ENCODE results near the gene RPTOR.

The RPTOR gene

DNA sequence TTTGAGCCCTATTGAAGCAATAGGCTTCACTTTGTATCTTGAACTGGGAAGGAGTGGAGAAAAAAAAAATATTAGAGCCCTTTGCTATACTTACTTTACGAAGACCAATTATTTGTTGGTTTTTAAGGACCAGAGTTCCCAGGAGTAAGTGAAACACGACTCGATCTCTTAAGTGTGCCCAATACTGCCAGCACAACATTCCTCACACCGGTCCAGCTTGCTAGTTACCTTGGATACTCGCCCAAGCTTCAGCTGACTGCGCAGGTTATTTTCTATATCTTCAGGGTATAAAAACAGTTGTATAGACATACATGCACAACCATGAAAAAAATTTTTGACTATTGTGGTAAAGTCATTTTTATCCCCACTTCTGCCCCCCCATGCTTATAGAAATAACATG lies 72.1 kb downstream of the RPTOR start:
- ATAC-seq, result no peak

DNA sequence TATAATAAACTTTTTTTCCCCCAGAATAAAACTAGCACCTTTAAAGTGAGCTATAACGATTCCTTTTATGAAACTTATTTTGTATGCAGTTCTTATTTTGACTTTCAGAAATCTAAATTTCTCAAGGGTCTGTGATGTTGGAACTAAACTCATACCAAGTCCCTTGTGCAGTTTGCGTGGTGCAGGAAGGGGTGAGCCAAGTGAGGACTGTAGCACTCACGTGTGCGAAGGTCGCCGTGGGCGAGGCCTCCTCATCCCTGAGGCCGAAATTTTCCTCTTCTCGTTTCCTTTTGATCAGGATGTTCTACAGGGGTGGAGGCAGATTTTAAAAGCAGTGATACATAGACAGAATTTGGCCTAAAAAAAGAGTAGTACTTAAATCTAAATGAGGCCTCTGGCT lies 73.7 kb downstream of the RPTOR start:
- no peak for ATAC-seq

More for the DNA sequence above, 72.1 kb downstream of the RPTOR start:
- TF ChIP-seq ZC3H10 (CRISPR knock-in tag; IDR thresholded peaks at IDR 0.05), result no peak

DNA sequence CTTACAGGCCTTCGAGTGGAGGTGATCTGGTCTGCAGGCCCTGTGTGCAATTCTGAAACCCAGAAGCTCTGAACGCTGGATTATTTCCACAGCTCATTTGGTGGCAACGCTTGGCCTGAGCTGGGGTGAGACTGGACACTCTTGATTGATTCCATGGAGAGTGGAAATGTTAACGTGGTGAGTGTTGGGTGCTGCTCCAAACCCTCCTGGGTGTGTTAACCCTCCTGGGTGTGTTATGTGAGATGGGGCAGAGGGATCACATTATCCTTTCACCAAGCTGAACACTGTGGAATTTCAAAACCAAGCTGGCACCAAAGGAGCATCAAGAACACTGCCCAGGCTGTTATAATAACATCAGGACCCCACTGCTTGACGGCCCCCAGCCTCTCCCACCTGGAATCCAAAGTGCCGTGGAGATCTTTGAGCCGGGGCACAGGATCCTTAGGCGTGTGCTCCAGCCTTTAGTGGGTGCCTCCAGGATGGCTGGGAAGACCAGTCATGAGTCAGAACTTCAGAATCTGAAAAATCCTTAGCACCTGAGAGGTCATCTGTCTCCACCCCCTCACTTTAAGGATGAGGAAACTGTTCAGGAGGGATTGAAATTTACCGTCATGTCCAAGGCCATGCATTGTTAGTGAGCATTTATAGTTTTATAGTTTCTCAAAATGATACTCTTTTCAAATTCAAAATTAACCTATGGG lies 75.0 kb downstream of the RPTOR start:
- TF ChIP-seq ZNF565 (CRISPR knock-in tag; conservative IDR thresholded peaks at IDR 0.05; ENCODE audit: low read depth), result no peak
- TF ChIP-seq PPARA (CRISPR knock-in tag; IDR thresholded peaks at IDR 0.05; ENCODE audit: borderline replicate concordance), result no peak
- TF ChIP-seq BACH2 (CRISPR knock-in tag; IDR thresholded peaks at IDR 0.05; ENCODE audit: borderline replicate concordance), result no peak
- TF ChIP-seq ISL1 (CRISPR knock-in tag; IDR thresholded peaks at IDR 0.05), result no peak
- TF ChIP-seq RARB (CRISPR knock-in tag; IDR thresholded peaks at IDR 0.05), result no peak
- TF ChIP-seq ZC3H10 (CRISPR knock-in tag; IDR thresholded peaks at IDR 0.05), result no peak
- TF ChIP-seq ZNF70 (CRISPR knock-in tag; IDR thresholded peaks at IDR 0.05), result no peak
- no peak for TF ChIP-seq SNAI2 (CRISPR knock-in tag; IDR thresholded peaks at IDR 0.05)
- no peak for TF ChIP-seq TCF4 (CRISPR knock-in tag; IDR thresholded peaks at IDR 0.05; ENCODE audit: borderline replicate concordance)
- no peak for TF ChIP-seq CREB5 (CRISPR knock-in tag; IDR thresholded peaks at IDR 0.05; ENCODE audit: low read depth)
- no peak for TF ChIP-seq POU6F1 (CRISPR knock-in tag; IDR thresholded peaks at IDR 0.05; ENCODE audit: borderline replicate concordance, low read depth)
- TF ChIP-seq ARNTL (CRISPR knock-in tag; IDR thresholded peaks at IDR 0.05; ENCODE audit: borderline replicate concordance, low read depth), result no peak
- TF ChIP-seq ZNF8 (CRISPR knock-in tag; IDR thresholded peaks at IDR 0.05), result no peak
- TF ChIP-seq, protein P1, sequence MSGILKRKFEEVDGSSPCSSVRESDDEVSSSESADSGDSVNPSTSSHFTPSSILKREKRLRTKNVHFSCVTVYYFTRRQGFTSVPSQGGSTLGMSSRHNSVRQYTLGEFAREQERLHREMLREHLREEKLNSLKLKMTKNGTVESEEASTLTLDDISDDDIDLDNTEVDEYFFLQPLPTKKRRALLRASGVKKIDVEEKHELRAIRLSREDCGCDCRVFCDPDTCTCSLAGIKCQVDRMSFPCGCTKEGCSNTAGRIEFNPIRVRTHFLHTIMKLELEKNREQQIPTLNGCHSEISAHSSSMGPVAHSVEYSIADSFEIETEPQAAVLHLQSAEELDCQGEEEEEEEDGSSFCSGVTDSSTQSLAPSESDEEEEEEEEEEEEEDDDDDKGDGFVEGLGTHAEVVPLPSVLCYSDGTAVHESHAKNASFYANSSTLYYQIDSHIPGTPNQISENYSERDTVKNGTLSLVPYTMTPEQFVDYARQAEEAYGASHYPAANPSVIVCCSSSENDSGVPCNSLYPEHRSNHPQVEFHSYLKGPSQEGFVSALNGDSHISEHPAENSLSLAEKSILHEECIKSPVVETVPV (CRISPR knock-in tag; IDR thresholded peaks at IDR 0.05), result no peak
- no peak for TF ChIP-seq GLIS3 (CRISPR knock-in tag; IDR thresholded peaks at IDR 0.05)
- TF ChIP-seq OSR1 (CRISPR knock-in tag; IDR thresholded peaks at IDR 0.05), result no peak
- ATAC-seq, result peak; percentile 49; the same call in 1 of the 3 replicates

More for the DNA sequence above, 73.7 kb downstream of the RPTOR start:
- TF ChIP-seq TOX (CRISPR knock-in tag; IDR thresholded peaks at IDR 0.05; ENCODE audit: borderline replicate concordance) (no peak), ARNTL (CRISPR knock-in tag; IDR thresholded peaks at IDR 0.05; ENCODE audit: borderline replicate concordance, low read depth) (no peak), ZNF70 (CRISPR knock-in tag; IDR thresholded peaks at IDR 0.05) (no peak), SNAI2 (CRISPR knock-in tag; IDR thresholded peaks at IDR 0.05) (no peak), ZFP3 (CRISPR knock-in tag; IDR thresholded peaks at IDR 0.05) (no peak), TCF4 (CRISPR knock-in tag; IDR thresholded peaks at IDR 0.05; ENCODE audit: borderline replicate concordance) (no peak), ZFP30 (CRISPR knock-in tag; IDR thresholded peaks at IDR 0.05) (no peak), CSDC2 (CRISPR knock-in tag; IDR thresholded peaks at IDR 0.05) (no peak), POU6F1 (CRISPR knock-in tag; IDR thresholded peaks at IDR 0.05; ENCODE audit: borderline replicate concordance, low read depth) (no peak), ZNF8 (CRISPR knock-in tag; IDR thresholded peaks at IDR 0.05) (no peak), PATZ1 (CRISPR knock-in tag; IDR thresholded peaks at IDR 0.05; ENCODE audit: borderline replicate concordance) (no peak), PPARA (CRISPR knock-in tag; IDR thresholded peaks at IDR 0.05; ENCODE audit: borderline replicate concordance) (no peak), GLIS3 (CRISPR knock-in tag; IDR thresholded peaks at IDR 0.05) (no peak), OSR1 (CRISPR knock-in tag; IDR thresholded peaks at IDR 0.05) (no peak)
- TF ChIP-seq, protein P1 (CRISPR knock-in tag; IDR thresholded peaks at IDR 0.05), result no peak

Data from SK-N-SH treated with all-trans-retinoic acid at 6 μM for 48 hours (cell line).